ENCODE results near the gene SERPINI1. TPM values are rescaled to one million over a fixed set of nuclear protein-coding genes. Genes with fewer than 3 reads are reported as not detected.
"Not testable (repeated sequence)": the region's sequence is repeated elsewhere in the genome, so short reads cannot be mapped to it uniquely, and the experiment has no call there.

Gene SERPINI1
- total RNA-seq, 1 experiment from 2014 or later: 0.30 TPM

DNA sequence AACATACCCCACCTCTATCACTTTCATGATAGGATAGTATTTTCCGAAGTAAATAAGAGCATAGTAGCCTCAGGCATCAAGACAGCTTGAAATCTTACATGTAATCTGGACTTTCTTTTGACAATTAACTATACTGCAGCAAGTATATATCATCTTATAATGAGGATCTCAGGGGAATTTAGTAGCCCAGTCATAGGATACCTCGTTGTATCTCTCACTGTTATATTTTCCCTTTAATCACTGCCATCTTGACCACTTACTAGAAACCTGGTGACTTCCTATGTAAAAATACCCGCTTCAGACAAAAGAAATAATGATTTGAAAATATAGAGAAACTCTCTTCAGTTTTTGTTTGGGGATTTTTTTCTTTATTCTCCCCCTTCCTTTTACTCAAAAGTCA, 88.2 kb downstream of the SERPINI1 start:
- no peak for DNase-seq (ENCODE audit: low spot score)
- no peak overlapping the region for H3K4me3 ChIP-seq (ENCODE audit: low read depth, low read length, poor library complexity, severe bottlenecking)
- no peaks in the 10 kb centered on the region for H3K4me1 ChIP-seq (ENCODE audit: insufficient read depth, low read length, poor library complexity, severe bottlenecking)
- ChIA-PET POLR2A (ENCODE audit: low non-redundant PET) (no interaction called here), CTCF (no interaction called here)
- H3K9me3 ChIP-seq (ENCODE audit: low read depth, low read length, poor library complexity, severe bottlenecking): no peaks in the 10 kb centered on the region
- H3K27me3 ChIP-seq (replicated peaks; ENCODE audit: insufficient read depth, low read depth, low read length, poor library complexity): no peaks in the 10 kb centered on the region
- intact Hi-C loops (cut with micrococcal nuclease; ENCODE audit: unreplicated experiment): no loop called here
- H3K36me3 ChIP-seq (ENCODE audit: insufficient read depth, low read length, poor library complexity, severe bottlenecking): no peaks in the 10 kb centered on the region
- TF ChIP-seq, protein P1, sequence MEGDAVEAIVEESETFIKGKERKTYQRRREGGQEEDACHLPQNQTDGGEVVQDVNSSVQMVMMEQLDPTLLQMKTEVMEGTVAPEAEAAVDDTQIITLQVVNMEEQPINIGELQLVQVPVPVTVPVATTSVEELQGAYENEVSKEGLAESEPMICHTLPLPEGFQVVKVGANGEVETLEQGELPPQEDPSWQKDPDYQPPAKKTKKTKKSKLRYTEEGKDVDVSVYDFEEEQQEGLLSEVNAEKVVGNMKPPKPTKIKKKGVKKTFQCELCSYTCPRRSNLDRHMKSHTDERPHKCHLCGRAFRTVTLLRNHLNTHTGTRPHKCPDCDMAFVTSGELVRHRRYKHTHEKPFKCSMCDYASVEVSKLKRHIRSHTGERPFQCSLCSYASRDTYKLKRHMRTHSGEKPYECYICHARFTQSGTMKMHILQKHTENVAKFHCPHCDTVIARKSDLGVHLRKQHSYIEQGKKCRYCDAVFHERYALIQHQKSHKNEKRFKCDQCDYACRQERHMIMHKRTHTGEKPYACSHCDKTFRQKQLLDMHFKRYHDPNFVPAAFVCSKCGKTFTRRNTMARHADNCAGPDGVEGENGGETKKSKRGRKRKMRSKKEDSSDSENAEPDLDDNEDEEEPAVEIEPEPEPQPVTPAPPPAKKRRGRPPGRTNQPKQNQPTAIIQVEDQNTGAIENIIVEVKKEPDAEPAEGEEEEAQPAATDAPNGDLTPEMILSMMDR (conservative IDR thresholded peaks at IDR 0.05; ENCODE audit: low read depth, low read length): no peak
- no peak for TF ChIP-seq EZH2 (IDR thresholded peaks at IDR 0.05; ENCODE audit: borderline replicate concordance, low read depth, low read length, poor library complexity, severe bottlenecking)
- no TSS peak for BruUV-seq (replicated peaks)
- H3K27ac ChIP-seq (ENCODE audit: low read depth, low read length, poor library complexity, severe bottlenecking): no peak overlapping the region

GRCh38 chr3:167827588-167827987, 92.1 kb downstream of the SERPINI1 start:
- DNase-seq (ENCODE audit: low spot score); H3K4me1 ChIP-seq (ENCODE audit: insufficient read depth, low read length, poor library complexity, severe bottlenecking); H3K9me3 ChIP-seq (ENCODE audit: low read depth, low read length, poor library complexity, severe bottlenecking); POLR2A ChIA-PET (ENCODE audit: low non-redundant PET); H3K4me3 ChIP-seq (ENCODE audit: low read depth, low read length, poor library complexity, severe bottlenecking); CTCF ChIA-PET; H3K36me3 ChIP-seq (ENCODE audit: insufficient read depth, low read length, poor library complexity, severe bottlenecking); intact Hi-C loops (cut with micrococcal nuclease; ENCODE audit: unreplicated experiment); H3K27me3 ChIP-seq (replicated peaks; ENCODE audit: insufficient read depth, low read depth, low read length, poor library complexity); BruUV-seq (replicated peaks); H3K27ac ChIP-seq (ENCODE audit: low read depth, low read length, poor library complexity, severe bottlenecking): not testable (repeated sequence)

GRCh38 chr3:167829071-167829470, 93.5 kb downstream of the SERPINI1 start:
- Histone ChIP-seq H3K27ac (ENCODE audit: low read depth, low read length, poor library complexity, severe bottlenecking) (no peak overlapping the region), H3K36me3 (ENCODE audit: insufficient read depth, low read length, poor library complexity, severe bottlenecking) (no peaks in the 10 kb centered on the region), H3K4me1 (ENCODE audit: insufficient read depth, low read length, poor library complexity, severe bottlenecking) (no peaks in the 10 kb centered on the region), H3K4me3 (ENCODE audit: low read depth, low read length, poor library complexity, severe bottlenecking) (no peak overlapping the region), H3K9me3 (ENCODE audit: low read depth, low read length, poor library complexity, severe bottlenecking) (no peaks in the 10 kb centered on the region), H3K27me3 (replicated peaks; ENCODE audit: insufficient read depth, low read depth, low read length, poor library complexity) (peaks cover 5% of the 10 kb centered on the region)
- ChIA-PET POLR2A (ENCODE audit: low non-redundant PET) (no interaction called here), CTCF (no interaction called here)
- BruUV-seq (replicated peaks): no TSS peak
- intact Hi-C loops (cut with micrococcal nuclease; ENCODE audit: unreplicated experiment): no loop called here
- DNase-seq (ENCODE audit: low spot score): no peak
- no peak for TF ChIP-seq EZH2 (IDR thresholded peaks at IDR 0.05; ENCODE audit: borderline replicate concordance, low read depth, low read length, poor library complexity, severe bottlenecking)
- TF ChIP-seq, protein P1 (conservative IDR thresholded peaks at IDR 0.05; ENCODE audit: low read depth, low read length): no peak

DNA sequence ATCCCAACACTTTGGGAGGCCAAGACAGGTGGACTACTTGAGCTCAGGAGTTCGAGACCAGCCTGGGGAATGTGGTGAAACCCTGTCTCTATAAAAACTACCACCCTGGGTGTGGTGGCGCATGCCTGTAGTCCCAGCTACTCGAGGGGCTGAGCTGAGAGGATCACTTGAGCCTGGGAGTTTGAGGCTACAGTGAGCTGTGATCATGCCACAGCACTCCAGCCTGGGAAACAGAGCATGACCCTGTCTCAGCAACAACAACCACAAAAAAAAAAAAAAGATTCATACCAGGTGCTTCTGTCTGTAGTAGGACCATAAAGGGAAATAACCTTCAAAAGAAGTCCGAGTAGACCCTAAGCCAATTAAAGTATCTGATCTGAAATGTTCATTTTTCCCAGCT, 94.5 kb downstream of the SERPINI1 start:
- Histone ChIP-seq H3K27ac (ENCODE audit: low read depth, low read length, poor library complexity, severe bottlenecking) (no peak overlapping the region), H3K4me1 (ENCODE audit: insufficient read depth, low read length, poor library complexity, severe bottlenecking) (no peaks in the 10 kb centered on the region), H3K4me3 (ENCODE audit: low read depth, low read length, poor library complexity, severe bottlenecking) (no peak overlapping the region), H3K27me3 (replicated peaks; ENCODE audit: insufficient read depth, low read depth, low read length, poor library complexity) (peaks cover 5% of the 10 kb centered on the region), H3K9me3 (ENCODE audit: low read depth, low read length, poor library complexity, severe bottlenecking) (no peaks in the 10 kb centered on the region), H3K36me3 (ENCODE audit: insufficient read depth, low read length, poor library complexity, severe bottlenecking) (no peaks in the 10 kb centered on the region)
- POLR2A ChIA-PET (ENCODE audit: low non-redundant PET): no interaction called here
- BruUV-seq (replicated peaks): no TSS peak
- intact Hi-C loops (cut with micrococcal nuclease; ENCODE audit: unreplicated experiment): no loop called here
- no peak for DNase-seq (ENCODE audit: low spot score)
- no peak for TF ChIP-seq EZH2 (IDR thresholded peaks at IDR 0.05; ENCODE audit: borderline replicate concordance, low read depth, low read length, poor library complexity, severe bottlenecking)
- TF ChIP-seq, protein P1 (conservative IDR thresholded peaks at IDR 0.05; ENCODE audit: low read depth, low read length): no peak
- CTCF ChIA-PET: no interaction called here

Data from A673 (cell line).